HG02588 (cell line): Measurements from ENCODE around the gene NRIP3.
A peak's percentile ranks its signal among the peaks of the same experiment; 100 is the strongest.
"Not testable (repeated sequence)": the region's sequence is repeated elsewhere in the genome, so short reads cannot be mapped to it uniquely, and the experiment has no call there.

Source experiments
- ATAC-seq: cut with Tn5 transposase; IDR thresholded peaks from one replicate; pipeline ENCODE4 v1.9.1; 2021; ENCODE audit warnings: mild to moderate bottlenecking, moderate library complexity; ENCODE audit not compliant: unreplicated experiment

Gene NRIP3

DNA sequence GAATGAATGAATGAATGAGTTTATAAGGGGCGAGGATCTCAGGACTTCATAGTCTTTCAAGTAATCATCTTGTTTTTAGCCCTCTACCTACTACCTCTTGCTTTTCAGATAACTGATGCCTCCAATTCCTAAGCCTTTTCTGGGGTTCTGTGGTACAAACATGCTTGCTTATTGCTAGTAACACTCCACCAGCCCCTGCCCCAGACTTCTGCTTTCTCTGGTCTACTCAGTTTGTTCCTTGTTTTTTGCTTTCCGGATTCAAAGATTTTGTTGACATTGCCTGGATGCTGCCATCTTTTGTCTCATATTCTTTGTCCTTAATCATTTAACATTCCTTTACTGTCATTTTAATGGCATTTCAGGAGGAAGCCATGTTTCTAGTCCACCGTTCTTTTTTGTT, 30.7 kb downstream of the NRIP3 start:
- ATAC-seq, result no peak

DNA sequence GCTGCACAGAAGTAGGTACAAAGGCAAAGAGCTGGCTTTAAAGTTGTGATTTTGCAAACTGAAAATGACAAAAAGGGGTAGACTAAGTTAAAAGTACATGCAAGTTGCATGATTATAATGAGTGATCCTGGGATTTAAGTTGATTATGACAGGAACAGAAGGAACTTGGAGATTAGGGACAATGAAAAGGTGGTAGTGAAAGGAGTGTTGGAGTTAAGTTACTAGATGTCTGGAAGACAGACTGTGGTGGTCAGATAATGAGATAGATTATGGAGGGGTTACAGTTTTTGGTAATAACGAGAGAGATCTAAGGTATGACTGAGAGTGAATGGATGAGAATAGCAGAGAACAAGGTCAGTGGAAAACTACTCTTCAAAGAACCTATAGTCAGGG, 31.9 kb downstream of the NRIP3 start:
- no peak for ATAC-seq

DNA sequence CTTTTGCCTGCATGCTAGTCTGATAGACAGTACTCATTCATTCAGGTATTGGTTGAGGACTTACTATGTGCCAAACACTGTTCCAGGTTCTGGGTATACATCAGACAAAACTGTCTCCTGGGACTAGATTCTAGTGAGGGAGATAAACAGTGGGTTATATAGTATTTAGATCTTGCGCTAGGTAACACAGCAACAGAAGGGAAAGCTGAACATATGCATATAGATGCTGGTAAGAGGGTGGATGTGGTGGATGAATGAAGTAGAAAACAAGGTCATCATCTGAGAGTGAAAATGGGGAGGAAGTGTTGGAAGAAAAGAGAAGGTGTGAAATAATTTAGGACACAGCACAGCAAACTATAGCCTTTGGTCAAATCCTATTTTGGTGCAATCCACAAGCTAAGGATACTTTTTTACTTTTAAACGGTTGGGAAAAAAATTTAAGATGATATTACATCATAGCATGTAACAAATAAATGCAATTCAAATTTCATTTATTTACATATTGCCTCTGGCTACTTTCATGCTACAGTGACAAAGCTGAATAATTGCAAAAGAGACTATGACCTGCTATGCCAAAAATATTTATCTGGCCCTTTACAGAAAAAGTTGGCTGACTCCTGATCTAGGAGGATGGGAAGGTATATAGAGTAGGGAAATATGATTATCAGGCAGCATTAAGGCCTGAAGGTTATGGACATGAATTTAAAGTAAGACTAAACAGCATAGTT, 32.4 kb downstream of the NRIP3 start:
- ATAC-seq, result no peak

DNA sequence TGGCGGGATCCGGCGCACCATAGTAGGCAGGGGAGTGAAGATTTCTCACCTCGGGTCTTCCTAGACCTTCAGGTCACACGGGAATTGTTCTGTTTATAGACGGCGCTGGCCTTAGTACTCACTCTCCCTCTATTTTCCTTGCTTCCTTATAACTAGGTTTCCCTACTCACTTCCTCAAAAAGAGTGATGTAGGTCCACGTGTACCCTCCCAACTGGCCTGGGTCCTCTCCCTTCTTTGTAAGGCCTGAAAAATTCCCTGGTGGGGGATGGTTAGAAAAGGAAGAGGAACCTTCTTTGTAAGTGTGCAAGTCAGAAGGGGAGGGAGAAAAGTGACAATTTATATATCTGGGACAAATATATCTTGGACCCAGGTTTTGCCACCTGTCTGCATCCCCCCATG, 36.6 kb downstream of the NRIP3 start:
- ATAC-seq, result no peak

DNA sequence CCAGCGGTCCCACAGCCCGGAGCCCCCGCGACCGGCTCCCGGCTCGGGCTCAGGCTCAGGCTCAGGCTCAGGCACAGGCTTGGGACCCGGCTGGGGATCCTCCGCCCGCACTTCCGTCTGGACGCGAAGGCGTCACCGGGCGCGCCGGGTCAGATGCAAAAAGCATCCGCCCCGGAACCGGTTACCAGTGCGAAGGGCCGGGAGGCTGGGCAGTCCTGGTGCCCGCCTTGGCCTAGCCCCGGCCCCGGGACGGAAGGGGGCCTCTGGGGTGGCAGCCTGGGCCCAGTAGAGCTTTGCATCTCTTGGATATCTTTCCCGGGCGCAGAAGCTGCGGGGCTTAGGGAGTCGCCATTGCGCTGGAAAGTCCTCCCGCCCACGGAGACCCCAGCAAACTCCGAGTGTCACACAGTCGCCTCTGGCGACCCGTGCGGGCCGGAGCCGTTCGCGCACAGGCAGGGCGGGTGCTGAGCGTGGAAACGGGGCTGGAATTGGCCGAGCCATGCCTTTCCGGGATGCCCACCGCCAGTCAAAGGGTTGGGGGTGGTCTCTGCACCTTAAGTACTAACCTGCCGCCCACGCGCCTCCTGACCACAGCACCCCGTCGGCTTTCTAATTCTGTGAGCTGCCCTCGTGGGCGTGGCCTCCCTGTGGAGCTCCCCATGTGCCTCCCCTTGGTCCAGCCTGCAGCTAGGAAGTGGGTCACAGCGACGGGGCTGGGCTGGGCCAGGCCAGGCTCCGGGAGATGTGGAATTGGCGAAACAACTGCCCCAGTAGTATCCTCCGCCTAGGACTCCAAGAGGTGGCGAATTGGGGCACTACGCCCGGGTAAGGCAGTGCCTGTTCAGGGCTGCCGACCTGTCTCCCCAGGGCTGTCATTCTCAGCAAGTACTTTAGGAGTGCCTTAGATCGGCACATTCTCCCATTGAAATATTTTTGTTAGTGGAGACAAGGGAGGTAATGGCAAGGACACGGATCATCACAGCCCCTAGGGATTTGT, 39.2 kb downstream of the NRIP3 start, which contains the start of gene TMEM9B:
TSS of gene TMEM9B (minus strand) at position 119 of the 997 bp plus-strand sequence. CDS start 129 bp downstream, outside the sequence.
- peak; percentile 87 for ATAC-seq

DNA sequence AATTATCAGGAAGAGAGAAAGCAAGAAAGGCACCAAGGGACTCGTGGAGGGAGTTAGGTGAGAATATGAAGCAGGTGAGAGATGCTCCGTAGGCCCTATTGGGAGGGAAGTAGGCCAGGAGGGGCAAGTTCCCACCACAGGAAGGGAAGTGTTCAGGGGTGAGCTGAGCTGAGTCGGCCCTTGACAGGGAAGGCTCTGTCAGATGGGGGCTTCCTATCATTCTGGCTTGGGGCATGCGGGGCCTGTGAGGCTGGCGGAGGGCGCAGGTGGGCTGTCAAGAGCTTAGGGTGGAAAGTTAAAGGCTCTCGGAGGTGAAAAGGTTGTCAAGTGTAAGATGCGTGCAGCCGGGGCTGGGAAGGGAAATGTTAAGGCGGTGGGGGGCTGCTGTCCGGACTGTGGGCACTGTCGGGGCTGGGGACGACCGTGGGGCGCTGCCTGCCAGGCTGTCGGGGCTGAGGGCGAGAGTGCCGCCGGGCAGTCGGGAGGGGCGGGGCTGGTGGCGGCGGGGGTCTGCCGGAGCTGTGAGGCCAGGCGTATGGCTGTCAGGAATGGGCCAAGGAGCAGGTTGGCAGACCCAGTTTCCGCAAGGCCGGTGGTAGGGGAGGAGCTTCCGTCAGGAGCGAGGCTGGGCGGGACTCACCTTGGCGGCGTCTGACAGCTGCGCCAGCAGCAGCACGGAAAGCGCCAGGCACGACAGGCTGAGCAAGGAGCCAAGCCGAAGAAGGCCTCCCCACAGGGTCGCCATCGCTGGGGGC, 40.1 kb downstream of the NRIP3 start:
- ATAC-seq, result peak; percentile 68

DNA sequence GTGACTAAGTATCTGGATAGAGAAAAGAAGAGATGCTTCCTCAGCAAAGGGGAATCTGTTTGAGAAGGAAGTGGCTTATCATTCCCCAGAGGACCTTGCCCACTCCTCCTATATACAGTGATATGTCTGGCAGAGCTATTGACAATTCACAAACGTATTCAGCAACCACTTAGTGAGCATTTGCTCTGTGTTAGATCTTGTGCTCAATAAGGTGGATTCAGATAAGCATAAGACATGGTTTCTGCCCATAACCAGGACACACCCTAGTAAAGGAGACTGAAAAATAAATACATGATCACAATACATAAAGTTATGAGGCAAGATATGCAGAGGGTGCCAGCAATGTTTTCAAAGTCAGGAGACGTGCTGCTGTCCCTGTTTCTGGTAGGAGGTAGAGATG, 41.0 kb downstream of the NRIP3 start:
- no peak for ATAC-seq

DNA sequence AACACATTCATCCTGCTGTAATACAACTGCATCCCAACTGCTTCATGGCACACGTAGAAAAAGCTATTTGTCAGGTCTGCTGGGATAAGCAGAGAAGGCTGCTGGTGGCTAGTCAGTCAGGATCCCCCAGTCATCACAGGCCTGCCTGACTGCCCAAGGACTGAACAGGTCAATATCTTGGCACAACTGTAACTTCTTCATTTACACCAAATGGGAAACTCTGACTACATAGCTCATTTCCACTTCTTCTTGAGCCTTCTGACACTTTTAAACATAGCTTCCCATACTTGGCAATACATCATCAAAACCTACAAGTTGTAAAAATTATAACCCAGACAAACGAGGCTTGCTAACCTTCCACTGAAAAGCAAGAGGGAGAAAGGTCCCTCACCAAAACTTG, 42.4 kb downstream of the NRIP3 start:
- no peak for ATAC-seq

DNA sequence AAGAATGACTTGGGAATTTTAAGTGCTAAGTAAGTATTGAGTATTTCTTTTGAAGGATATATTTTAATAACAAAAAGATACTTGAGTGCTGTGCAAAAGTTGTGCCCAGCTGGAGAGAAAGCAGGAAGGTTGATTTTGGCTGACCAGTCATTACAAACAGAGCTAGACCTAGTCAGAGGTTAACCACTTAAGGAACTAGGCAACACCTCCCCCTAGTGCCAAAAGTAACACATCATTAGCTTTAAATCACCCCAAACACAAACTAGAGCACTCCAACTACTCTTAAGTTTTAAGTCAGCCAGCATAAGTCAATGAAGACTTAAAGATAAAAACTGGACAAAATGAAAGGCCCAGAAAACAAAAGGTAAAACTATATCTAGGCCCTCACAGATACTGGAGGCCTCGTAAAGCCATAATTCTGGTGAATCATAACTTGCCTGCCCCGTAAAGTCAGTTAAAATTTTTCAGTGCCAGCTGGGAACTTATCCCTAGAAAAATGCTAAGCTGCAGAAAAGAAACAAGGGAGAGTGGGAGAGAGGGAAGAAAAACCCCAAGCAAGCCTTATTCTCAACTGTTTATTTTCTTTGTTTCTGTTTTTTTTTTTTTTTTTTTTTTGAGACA, 44.1 kb downstream of the NRIP3 start:
- ATAC-seq, result peak; percentile 36

DNA sequence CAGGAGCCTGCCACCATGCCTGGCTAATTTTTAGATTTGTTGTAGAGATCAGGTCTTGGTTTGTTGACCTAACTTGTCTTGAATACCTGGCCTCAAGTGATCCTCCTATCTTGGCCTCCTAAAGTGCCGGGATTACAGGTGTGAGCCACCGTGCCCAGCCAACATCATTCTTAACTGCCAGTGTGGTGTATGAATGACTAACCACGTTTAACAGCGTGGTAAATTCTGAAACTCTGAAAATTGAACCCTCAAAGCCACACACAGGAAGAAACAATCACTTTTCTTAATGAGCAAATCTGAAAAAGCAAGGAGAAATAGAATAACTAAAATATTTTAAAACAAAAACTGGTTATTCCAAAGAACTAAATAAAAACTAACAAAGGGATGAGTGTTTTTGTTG, 46.9 kb downstream of the NRIP3 start:
- ATAC-seq, result no peak

DNA sequence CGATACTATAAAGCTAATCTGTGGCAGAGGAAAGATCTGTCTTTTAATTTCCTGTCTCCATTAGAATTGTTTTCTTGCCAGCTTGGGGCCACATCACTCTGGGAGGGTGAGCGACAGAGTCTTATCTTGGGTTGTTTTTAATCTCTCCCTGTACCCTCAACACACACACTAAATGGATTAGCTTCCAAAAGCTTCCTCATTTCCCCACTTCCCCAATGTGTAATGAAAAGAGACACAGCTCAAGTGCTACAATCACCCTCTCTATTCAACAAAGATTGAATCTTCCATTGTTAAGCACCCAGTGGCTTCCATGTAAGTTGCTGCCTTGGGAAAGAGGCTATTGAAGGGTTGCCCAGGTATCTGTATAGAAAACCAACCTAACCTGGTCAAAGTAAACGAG, 54.9 kb downstream of the NRIP3 start:
- ATAC-seq, result no peak

DNA sequence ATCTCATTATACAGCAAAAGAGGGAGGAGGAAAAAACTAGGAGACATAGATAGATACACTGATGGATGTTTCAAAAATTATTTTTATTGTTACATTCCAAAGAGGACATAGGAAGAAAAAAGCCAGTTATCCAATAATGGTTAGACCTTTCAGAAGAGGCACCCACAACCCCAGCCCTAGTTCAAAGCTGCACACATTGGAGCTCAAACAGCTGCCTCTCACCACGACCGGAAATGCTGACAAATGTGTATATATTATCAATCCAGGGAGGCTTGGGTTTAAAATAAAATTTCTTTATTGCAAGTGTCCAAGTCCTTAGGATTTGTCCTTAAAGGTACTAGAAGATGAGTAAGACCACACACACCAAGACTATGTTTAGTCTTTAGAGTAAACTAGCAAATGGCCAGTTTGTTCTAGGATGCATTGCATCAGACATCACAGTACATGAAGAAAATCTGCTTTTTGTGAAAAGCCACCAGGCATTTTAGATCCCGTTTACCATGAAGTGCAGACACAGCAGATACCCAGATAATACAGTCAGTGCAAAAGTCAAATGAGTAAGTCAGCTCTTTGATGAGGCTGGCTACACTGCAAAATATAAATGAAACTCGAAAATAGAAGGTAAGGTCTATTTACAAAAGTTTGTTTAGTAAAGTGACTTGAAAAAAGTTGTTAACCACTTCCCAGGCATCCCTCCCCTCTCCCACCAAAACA, 56.4 kb downstream of the NRIP3 start:
- no peak for ATAC-seq

DNA sequence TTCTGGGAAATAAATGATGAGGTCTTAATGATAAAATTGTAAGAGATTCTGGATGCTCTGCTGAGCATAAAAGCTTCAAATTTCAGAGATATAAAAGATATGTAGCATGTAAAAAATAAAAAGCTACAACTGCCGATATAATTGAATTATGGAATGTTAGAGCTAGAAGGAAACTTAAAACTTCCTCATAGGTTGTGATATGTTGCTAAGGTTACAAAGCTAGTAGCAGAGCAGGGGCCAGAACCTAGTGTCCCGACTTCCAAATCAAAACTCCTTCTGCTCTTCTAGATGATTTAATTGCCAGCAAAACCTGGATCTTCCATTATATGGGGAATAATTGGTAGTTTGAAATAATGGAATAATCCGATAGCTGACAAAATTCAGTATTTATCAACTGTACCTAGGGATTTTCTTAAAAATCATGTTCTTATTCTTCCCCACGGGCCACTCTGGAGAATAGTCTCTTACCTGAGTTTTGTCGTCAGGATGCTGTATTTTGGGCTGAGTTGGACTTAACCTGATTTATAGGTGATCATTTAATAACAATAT, 61.2 kb downstream of the NRIP3 start, which contains the start of gene ASCL3:
TSS of gene ASCL3 (minus strand) at position 499 of the 549 bp plus-strand sequence. CDS start 4,855 bp downstream, outside the sequence.
- no peak for ATAC-seq

DNA sequence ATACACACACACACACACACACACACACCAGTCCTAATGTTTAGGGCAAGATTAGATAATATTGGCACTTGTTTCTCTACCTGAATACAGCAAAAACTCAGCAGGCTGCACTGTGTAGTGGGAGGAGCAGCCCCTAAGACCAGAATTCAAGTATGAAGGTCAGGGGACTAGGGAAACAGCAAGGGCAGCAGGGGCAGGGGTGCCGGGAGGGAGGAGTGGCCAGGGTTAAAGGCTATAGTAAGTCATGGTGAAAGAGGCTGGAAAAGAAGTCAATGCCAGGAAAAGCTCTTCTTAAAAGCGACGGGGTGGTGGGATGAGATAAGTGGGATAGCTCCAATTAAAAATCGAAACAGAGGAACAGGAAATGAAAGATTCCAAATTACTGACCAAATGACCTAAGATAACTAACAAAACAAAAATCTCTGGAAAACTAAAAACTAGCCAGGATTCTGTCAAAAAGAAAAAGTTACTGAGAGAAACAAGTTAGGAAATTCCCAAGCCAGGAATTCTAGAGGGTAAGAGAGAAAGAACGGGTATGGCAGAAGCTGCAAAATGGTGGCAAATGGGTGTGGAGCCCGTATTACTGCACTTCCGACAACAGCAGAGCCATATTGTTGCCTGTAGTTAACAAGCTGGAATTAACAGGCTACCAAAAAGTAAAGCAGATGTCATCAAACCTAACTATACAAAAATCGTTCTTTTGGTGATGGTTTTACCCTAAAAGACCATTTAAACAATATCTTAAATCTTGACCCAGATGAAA, 62.3 kb downstream of the NRIP3 start:
- ATAC-seq, result no peak

DNA sequence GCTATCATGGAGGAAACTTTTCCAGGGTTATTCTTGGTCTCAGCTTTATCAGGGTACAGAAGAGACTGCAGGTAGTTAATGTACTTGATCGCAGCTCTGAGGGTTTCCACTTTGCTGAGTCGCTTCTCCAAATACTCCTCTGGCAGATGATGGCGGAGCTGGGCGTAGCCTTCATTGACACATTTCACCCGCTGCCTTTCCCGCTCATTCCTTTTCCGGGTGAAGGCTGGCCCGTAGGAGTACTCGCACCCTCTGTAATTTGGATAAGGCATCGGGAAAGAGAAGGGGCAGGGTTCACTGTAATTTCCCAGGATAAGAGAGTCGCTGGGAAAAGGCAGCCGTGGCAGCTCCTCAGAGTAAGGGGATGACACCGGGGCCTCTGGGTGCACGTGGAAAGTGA, 66.1 kb downstream of the NRIP3 start:
- no peak for ATAC-seq

DNA sequence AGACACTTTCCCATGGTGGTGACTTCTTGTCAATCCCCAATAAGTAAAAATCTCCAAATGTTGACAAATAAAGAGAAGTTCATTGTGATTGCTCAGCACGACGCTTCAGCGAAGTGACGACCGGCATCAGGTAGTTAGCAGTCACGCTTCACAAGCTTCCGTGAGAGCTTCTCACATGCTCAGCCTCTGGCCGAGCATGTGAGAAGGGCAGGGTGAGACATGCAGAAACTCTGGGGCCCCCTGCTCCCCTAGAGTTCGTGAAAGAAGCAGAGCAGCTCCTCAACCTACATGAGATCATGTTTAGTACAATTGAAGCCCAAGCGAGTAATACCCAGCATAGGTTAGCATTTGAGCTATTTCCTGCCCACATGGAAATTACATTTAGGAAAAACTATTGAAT, 66.6 kb downstream of the NRIP3 start:
- ATAC-seq, result peak; percentile 55

DNA sequence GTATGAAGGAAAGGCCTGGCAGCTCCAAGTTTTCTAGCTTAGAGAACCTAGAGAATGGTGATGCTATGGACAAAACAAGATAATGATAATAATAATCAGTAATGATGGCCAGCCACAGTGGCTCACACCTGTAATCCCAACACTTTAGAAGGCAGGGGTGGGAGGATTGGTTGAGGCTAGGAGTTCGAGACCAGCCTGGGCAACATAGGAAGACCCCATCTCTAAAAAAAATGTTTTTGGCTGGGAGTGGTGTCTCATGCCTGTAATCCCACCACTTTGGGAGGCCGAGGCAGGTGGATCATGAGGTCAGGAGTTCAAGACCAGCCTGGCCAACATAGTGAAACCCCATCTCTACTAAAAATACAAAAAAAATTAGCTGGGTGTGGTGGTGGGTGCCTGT, 68.0 kb downstream of the NRIP3 start:
- not testable (repeated sequence) for ATAC-seq

DNA sequence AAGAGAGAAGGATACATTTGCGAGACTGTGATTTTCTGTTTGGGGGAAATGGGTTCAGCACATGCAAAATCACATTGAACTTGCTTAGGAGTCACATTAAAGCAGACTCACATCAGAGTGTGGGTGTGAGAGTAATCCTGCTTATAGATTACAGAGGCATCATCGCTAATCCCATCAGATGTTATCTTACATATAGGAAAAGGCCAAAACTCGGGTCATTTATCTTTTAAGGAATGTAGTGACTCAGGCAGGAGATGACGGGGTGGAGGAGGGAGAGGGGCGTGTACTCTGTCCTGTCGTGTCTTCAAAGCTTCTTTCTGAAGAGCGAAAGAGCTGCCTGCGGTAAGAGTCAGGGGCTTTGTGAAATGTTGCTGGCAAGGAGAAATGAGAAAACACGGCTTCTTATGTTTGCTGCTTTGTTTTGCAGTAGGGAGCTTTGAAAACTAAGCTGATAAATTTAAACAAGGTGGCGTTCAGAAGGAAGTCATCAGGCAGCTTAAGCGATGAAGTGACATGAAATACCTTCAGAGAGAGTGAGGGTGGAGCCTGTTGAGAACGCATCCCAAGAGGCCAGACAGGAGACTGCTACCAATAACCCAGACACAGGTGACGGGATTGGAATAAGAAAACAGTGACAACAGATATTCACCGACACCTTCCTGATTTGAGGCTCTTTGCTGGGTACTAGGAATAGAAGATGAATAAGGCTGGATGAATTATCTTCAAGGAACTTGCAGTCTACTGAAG, 68.9 kb downstream of the NRIP3 start:
- no peak for ATAC-seq
